MCF 10A (cell line): ENCODE data around the gene MAU2. TPM values are rescaled to one million over a fixed set of nuclear protein-coding genes. Genes with fewer than 3 reads are reported as not detected.

Experiments used
- BruUV-seq: library from RNA; stranded (reverse); fragments of 400-500 nt; replicated peaks from 2 replicates; lab custom pipeline; 2021; lab: Mats Ljungman, UMichigan
- CTCF ChIA-PET: fragments of 300-600 bp; sonication (Branson Sonifier 250); formaldehyde crosslinking; extraction: SDS; loops from one replicate; lab custom pipeline; 2021; ENCODE audit warnings: antibody characterized with exemption, inconsistent platforms; lab: Yijun Ruan, JAX
- POLR2A ChIA-PET: fragments of 300-600, 350-650 bp; sonication (Branson Sonifier 250); formaldehyde crosslinking; extraction: SDS; loops from one replicate; lab custom pipeline; 2020; ENCODE audit warnings: antibody characterized with exemption, inconsistent platforms; lab: Yijun Ruan, JAX
- DNase-seq: peaks from one replicate; pipeline ENCODE4 v3.0.0-alpha.2; 2018; ENCODE audit not compliant: unreplicated experiment
- H3K27ac Mint-ChIP-seq: one replicate; pipeline ENCODE4 v1.8.0; 2022; ENCODE audit warnings: mild to moderate bottlenecking, low read depth, mixed read lengths; ENCODE audit not compliant: unreplicated experiment
- H3K27me3 Mint-ChIP-seq: one replicate; pipeline ENCODE4 v1.8.0; 2022; ENCODE audit warnings: mixed read lengths; ENCODE audit not compliant: insufficient read depth, unreplicated experiment
- H3K36me3 Mint-ChIP-seq: one replicate; pipeline ENCODE4 v1.8.0; 2022; ENCODE audit warnings: mild to moderate bottlenecking, moderate library complexity, mixed read lengths; ENCODE audit not compliant: insufficient read depth, unreplicated experiment
- H3K4me1 Mint-ChIP-seq: one replicate; pipeline ENCODE4 v1.8.0; 2022; ENCODE audit warnings: mixed read lengths; ENCODE audit not compliant: insufficient read depth, unreplicated experiment
- H3K4me3 Mint-ChIP-seq: one replicate; pipeline ENCODE4 v1.8.0; 2022; ENCODE audit warnings: mild to moderate bottlenecking, moderate library complexity, mixed read lengths; ENCODE audit not compliant: unreplicated experiment
- H3K9me3 Mint-ChIP-seq: one replicate; pipeline ENCODE4 v1.8.0; 2022; ENCODE audit warnings: mixed read lengths; ENCODE audit not compliant: unreplicated experiment
- CTCF ChIP-seq: fragments of 200-600 bp; IDR thresholded peaks from one replicate; pipeline ENCODE4 v1.8.0; 2022; ENCODE audit warnings: antibody characterized with exemption, mild to moderate bottlenecking; ENCODE audit not compliant: unreplicated experiment
- intact Hi-C: fragments of 100-400 bp; cut with micrococcal nuclease; formaldehyde crosslinking; loops from 2 replicates; pipeline ENCODE4 v1.14.1; 2022
- total RNA-seq: library from RNA; stranded (reverse); gene quantifications from 2 replicates; pipeline ENCODE4 v1.2.3, GENCODE V29; 2022

Gene MAU2
- total RNA-seq, 1 experiment from 2014 or later = 50.1 TPM

GRCh38 chr19:19279062-19279612, 41.5 kb upstream of the MAU2 start:
- no peaks in the 10 kb centered on the region for H3K9me3 Mint-ChIP-seq
- H3K4me3 Mint-ChIP-seq = no peak overlapping the region
- ChIA-PET POLR2A (no interaction called here), CTCF (interaction anchor here (1.6 kb wide), 1 partner anchor 9 kb away, joined by 4 read pairs; no protein-coding TSS in a partner anchor)
- no peak for TF ChIP-seq CTCF
- H3K36me3 Mint-ChIP-seq = peaks cover 55% of the 10 kb centered on the region
- no TSS peak for BruUV-seq
- no peaks in the 10 kb centered on the region for H3K4me1 Mint-ChIP-seq
- intact Hi-C loops = no loop called here
- H3K27me3 Mint-ChIP-seq = no peaks in the 10 kb centered on the region
- no peak for DNase-seq
- H3K27ac Mint-ChIP-seq = no peak overlapping the region

- no peak overlapping the region for H3K4me3 Mint-ChIP-seq
- no TSS peak for BruUV-seq
- CTCF ChIA-PET = no interaction called here
- no peaks in the 10 kb centered on the region for H3K9me3 Mint-ChIP-seq
- no peaks in the 10 kb centered on the region for H3K4me1 Mint-ChIP-seq
- TF ChIP-seq CTCF = no peak
- no peaks in the 10 kb centered on the region for H3K27me3 Mint-ChIP-seq
- peaks cover 60% of the 10 kb centered on the region for H3K36me3 Mint-ChIP-seq
- DNase-seq = no peak
- POLR2A ChIA-PET = interaction anchor here (0.7 kb wide), 1 partner anchor 54 kb away, joined by 3 read pairs; no protein-coding TSS in a partner anchor
- no peak overlapping the region for H3K27ac Mint-ChIP-seq
- intact Hi-C loops = no loop called here
These were observed 40.8 kb upstream of the MAU2 start for GRCh38 chr19:19279853-19280252.

- POLR2A ChIA-PET = no interaction called here
- Mint-ChIP-seq H3K27me3 (no peaks in the 10 kb centered on the region), H3K9me3 (no peaks in the 10 kb centered on the region), H3K4me1 (no peaks in the 10 kb centered on the region), H3K36me3 (peaks cover 64% of the 10 kb centered on the region), H3K4me3 (no peak overlapping the region), H3K27ac (no peak overlapping the region)
- DNase-seq = no peak
- intact Hi-C loops = no loop called here
- CTCF ChIA-PET = interaction anchor here (0.6 kb wide), 1 partner anchor 75 kb away, joined by 3 read pairs; no protein-coding TSS in a partner anchor
- TF ChIP-seq CTCF = no peak
- BruUV-seq = no TSS peak
These were observed 40.1 kb upstream of the MAU2 start for GRCh38 chr19:19280561-19280960.

GRCh38 chr19:19285686-19286085, 34.9 kb upstream of the MAU2 start:
- H3K4me3 Mint-ChIP-seq = no peak overlapping the region
- no peaks in the 10 kb centered on the region for H3K27me3 Mint-ChIP-seq
- H3K27ac Mint-ChIP-seq = no peak overlapping the region
- POLR2A ChIA-PET = no interaction called here
- no peaks in the 10 kb centered on the region for H3K9me3 Mint-ChIP-seq
- no peak for DNase-seq
- intact Hi-C loops = no loop called here
- no TSS peak for BruUV-seq
- H3K36me3 Mint-ChIP-seq = peaks cover 79% of the 10 kb centered on the region
- TF ChIP-seq CTCF = no peak
- CTCF ChIA-PET = no interaction called here
- H3K4me1 Mint-ChIP-seq = no peaks in the 10 kb centered on the region
